SIG-M5 (cell line): Measurements from ENCODE around the gene SCAMP4.
A peak's percentile ranks its signal among the peaks of the same experiment; 100 is the strongest.

Source experiments
- DNase-seq: peaks from one replicate; lab custom pipeline; 2025; lab: John Stamatoyannopoulos, UW

Gene SCAMP4, protein sequence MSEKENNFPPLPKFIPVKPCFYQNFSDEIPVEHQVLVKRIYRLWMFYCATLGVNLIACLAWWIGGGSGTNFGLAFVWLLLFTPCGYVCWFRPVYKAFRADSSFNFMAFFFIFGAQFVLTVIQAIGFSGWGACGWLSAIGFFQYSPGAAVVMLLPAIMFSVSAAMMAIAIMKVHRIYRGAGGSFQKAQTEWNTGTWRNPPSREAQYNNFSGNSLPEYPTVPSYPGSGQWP

DNA sequence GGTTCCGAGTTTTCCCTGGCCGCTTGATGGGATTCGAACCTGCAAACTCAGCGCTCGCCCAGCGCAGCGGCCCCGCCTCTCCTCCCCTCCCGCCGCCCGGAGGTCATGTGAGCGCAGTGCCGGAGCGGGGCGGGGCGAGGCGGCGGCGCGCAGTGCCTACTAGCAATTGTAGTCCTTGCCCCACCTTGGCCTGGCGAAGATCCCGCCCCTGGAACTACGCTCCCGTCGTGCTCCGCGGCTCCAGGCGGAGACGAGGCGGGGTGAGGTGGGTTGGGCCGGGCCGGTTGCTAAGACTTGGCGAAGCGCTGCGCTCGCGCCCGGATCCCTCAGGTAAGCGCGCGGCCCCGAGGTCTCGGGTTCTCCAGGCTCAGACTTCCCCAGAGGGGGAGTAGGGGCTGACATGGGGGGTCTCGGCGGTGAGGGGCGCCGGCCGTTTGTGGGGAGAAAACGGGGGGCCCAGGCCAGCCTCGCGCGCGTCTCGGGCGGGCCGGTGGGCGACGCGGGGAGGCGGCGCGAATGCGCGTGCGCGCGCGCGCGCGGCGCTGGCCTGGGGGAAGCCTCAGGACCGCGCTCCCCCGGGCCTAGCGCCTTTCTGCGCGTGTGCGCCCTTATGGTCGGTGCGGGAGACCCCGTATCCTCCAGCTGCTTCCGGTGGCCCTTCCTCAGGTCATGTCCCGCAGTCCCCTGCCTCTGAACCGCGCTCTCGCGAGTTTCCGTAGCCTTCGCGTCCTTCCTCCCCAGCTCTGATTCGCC lies at the start of gene SCAMP4, which contains the start of gene ADAT3:
TSS of gene SCAMP4 (plus strand) at position 290 of the 753 bp plus-strand sequence. CDS start 9,621 bp downstream, outside the sequence.
TSS of gene ADAT3 (plus strand) at position 290 of the 753 bp plus-strand sequence. CDS start 6,649 bp downstream, outside the sequence.
- peak; percentile 86 for DNase-seq

DNA sequence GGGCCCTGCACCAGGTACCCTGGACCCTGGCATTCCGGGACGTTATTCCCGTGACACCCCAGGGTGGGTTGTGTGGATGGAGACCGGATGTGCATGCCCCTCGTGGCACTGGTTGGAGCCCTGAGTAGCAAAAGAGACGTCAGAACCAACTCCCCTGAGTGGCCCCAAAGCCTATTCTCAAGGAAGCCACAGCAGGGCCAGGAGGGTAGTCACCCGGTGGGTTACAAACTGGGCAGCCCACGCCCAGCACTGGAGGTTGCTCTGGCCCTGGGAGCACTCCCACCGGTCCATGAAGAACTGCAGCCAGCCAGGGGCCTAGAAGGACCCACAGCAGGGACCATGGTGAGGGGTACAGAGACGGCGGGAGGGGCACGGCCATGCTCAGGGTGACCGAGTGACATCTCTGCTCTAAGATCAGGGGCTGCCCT lies 49.4 kb upstream of the SCAMP4 start:
- DNase-seq: no peak

DNA sequence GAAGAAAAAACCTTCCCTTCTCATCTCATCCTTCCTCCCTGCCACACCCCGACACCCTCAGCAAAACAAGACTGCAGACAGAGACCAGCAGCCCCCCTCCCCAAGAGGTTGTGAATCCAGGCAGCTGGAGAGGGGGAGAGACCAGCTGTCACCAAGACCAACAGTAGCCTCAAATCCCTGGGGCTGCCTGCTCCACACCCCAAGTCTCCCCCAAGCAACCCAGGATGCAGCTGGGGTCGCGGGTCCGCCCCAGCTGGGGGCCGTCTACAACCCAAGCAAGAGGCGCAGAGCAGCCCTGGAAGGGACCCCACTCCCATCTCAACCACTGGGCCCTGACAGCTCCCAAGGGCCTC lies 48.9 kb upstream of the SCAMP4 start:
- no peak for DNase-seq

DNA sequence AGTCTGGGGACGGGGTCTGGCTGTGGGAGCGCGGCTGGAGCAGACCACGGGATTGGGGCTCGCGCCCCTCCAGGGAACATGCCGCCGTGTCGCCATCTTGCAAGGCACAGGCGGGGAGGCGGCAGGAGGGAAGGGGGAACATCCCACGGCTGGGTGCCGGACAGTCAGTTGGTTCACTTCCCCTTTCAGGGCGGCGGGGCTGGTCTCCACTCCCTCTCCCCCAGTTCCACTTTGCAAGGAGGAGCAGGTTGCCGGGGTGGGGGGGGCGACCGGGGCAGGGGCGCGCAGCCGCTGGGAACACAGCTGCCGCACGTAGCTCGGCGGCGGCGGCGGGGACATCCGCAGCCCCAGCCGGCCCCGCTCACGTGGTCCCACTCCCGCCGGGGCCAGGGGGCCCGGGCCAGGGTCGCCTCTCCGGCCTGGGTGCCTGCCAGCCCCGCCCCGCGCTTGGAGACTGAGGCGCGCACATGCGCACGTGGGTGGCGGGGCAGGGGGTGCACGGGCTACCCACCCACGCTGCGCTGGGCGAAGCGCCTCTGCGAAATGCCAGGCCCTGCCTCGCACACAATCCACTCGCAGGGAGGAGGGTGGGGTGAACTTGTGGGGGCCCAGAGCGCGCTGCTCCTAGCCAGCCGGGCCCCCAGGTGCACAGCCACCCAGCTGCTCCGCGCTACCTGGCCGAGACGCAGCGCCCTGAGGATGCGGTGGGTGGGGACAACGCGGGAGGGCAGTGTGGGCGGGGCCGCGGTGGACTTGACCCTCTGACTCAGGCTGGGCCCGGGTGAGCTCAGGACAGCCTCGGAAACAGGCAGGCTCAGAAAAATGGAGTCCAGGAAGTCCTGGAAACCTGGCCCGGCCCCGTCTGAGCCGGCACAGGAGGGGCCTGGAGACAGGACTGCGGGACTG lies 48.2 kb upstream of the SCAMP4 start:
- peak; percentile 52 for DNase-seq

GRCh38 chr19:1857648-1858326 lies 47.4 kb upstream of the SCAMP4 start:
- no peak for DNase-seq

DNA sequence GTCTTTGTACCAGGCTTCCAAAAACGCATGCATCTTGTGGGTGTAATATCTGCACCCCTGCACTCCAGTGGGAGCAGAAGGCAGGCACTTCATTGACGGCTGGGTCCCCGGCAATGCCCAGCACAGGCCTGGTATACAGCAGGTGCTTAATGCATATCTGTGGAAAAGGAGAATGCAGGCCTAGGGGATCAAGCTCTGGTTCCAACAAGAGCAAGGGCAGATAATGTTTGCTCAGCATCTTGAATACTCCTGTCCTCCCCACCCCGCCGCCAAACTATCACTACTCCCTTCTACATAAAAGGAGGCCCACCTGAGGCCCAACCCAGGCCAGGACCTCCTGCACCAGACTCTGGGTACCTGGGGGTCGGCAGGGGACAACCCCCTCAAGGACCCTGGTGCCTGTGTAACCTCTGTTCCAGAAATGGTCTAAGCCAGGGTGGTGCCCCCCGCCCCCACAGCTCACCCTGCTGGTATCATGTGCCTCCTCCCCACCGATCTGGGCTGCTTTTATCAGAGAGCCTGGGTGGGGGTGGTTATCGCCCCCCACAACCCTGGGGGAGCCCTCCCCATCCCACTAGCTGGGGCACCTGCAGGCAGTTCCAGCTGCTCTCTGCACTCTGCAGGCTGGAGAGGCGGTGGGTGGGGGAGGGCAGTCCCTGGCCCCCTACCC lies 46.7 kb upstream of the SCAMP4 start:
- DNase-seq: no peak

- no peak for DNase-seq
Measured at GRCh38 chr19:1859331-1859781, 45.8 kb upstream of the SCAMP4 start.

DNA sequence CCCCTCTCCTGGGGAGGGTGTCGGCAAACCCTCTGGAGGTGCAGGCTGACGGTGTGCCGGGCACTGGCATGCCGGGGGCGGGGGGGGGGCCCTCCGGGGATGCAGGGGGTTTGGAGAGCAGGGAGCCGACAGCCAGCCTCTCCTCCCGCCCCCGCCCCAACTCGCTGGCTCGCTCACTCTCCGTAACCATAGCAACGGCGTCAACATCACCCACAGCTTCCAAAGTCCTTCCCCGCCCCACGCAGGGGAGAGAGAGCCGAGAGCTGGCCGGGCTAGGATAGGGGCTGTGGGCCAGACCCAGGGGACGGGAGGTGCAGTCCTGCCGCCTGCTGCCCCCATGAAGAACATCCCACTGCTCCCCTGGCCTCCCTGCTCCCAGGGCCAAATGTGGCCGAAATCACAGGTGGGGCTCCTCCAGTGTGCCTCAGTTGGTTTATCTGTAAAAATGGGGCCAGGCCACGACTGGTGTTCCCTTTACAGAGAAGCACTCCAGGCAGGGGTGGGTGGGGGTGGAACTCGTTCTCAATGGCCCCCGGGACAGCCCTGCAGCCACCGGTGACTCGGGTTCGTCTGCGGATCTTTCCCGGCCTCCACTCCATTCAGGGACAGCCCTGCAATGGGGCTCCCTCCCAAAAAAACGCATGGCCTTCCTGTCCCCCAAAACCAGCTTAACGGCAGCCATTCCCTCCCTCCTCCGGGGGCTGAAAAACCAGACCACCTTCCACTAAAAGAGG lies 45.0 kb upstream of the SCAMP4 start:
- no peak for DNase-seq

GRCh38 chr19:1860821-1861598 lies 44.2 kb upstream of the SCAMP4 start:
- no peak for DNase-seq

DNA sequence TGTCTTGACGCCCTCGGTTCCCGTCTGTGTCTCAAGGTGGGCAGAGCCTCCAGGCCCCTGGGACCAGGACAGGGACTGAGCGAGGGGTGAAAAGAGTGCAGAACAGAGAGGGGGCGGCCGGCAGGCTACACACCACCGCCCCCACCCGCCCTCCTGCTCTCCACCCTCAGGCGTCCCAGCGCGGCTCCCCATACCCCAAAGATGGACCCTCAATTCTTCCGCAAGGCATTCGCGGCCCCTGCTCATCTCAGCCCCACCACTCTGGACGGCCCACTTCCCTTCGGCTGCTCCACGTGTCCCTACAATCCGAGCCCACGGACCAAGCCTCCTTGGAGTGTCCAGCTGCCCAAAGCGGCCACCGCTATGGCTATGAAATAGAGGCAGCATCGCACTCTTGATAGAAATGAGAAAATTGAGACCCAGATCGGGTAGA lies 43.6 kb upstream of the SCAMP4 start:
- no peak for DNase-seq

DNA sequence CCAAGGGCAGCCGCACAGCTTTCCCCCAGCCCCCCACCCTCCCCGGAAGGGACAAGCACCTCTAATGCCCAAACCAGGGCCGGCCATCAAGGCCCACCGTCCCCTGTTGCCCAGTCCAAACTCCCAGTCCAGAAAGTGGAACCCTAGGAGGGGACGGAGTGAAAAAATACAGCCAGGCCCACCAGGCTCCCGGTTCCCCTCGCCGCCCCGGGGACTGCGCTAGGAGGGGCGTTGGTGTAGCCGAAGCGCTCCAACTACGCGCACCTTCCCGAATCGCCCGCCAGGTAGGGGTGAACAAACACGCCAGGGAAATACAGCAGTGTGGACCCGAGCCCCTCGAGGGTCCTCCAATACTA lies 43.2 kb upstream of the SCAMP4 start:
- DNase-seq: no peak

GRCh38 chr19:1862424-1863327 lies 42.5 kb upstream of the SCAMP4 start:
- DNase-seq: no peak

DNA sequence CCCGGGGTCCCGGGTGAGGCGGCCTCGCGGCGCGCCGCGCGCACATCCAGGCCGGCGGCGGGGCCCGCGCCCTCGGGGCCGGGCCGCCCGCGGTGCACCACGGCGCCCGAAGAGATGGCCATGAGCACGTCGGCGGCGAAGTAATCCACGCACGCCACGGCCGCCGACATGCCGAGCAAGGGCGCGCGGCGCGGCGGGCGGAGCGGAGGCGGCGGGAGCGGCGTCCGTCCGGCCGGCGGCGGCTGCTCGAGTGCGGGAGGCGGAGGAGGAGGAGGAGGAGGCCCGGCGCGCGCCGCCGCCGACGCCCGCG lies 41.9 kb upstream of the SCAMP4 start, which contains the start of gene KLF16:
TSS of gene KLF16 (minus strand) at position 252 of the 310 bp plus-strand sequence. CDS start at position 170, 82 bp downstream.
- no peak for DNase-seq

DNA sequence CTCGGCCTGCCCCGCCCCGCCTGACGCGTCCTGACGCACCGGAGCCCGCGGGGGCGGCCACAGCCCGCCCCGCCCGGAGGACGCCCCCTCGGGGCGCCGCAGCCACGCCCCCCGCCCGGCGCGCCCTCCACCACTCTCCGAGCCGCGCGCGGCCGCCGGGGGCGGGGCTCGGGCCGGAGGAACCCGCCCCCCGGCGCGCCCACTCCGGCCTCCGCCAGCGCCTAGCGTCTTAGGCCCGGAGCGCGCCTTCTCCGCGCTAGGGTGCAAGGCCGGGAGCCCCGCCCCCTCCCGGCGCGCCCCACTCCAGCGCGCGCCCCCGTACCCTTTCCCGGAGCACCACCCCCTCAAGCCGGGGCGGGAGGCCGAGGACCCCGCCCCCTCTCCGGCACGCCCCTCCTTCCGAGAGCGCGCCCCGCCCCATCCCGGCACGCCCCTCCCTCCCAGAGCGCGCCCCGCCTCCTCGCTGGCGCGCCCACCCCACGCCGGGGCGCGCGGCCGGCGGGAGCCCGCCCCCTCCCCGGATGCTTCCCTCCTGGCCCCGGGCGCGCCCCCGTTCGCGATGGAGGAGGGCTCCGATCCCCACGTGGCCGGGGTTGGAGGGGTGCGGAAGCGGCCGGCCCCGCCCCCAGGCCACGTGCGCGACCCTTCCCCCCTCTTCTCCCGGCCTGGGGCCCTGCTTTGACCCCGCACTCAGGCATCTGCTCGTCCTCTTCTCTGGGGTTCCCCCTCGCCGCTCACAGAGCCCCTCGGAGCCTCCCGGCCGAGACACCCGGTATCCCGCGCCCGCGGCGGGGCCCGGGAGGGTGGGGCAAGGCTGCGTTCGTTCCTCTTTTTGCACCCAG lies 41.3 kb upstream of the SCAMP4 start:
- peak; percentile 35 for DNase-seq

DNA sequence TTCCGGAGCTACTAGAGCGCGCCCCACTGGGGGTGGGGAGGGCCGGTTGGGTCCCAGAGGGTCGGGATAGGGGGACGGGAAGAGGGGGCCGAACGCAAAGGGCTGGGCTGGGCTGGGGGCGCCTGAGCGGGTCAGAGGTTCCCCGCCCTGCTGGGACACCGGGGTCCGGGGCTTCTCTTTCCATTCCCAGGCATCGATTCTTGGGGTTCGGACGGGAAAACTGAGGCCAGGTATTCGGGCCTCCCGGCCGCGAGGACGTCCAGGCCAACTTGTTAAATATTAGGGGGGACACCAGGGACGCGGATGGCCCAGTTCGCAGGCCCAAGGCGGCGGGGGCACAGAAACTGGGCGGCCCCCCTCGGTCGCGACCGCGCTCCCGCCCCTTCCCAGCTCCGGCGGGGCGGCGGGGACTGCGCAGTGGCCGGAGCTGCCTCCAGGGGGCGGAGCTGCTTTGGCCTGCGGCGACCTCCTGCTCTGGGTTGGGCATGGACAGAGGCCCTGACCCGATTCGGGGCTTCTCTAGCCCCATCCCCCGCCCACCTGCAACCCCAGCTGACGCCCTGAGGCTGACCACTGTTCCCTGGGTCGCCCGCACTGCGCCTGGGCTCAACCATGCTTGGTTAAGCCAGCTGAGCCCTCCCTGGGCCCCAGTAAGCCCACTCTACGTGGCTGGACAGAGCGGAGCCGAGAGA lies 40.6 kb upstream of the SCAMP4 start:
- no peak for DNase-seq

DNA sequence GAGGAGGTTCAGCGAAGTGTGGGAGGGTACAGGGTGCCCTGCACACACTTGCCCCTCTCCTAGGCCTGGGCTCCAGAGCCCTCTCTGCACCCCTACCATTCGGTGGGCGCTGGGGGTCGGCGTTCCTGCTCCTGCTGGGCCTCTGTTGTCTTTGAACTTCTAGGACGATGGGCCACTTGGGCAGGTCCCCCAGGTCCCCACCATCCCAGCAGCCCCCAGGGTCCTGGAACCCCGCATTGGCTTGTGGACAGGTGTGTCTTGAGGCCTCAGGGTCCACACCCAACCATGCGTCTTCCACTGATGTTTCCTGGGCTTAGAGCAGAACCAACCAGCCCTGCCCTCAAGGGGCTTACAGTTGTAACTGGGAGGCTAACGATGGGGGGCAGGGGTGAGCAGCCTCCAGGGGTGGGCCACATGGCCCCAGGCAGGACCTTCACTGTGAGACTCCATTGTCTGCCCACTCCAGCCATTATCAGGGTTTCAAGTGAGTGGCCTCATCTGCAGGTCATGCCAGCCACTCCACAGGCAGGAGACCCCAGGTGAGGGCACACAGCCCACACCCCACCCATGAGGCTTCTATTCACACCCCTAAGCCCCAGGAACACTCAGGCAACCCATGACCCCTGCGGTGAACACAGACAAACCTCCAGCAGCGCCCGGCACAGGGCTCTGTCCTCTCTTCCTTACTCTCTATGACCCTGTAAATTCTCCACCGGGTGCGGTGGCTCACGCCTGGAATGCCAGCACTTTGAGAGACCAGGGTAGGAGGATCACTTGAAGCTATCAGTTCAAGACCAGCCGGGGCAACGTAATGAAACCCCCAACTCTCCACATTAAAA lies 39.8 kb upstream of the SCAMP4 start:
- no peak for DNase-seq
